B cell (primary cell): ENCODE data around the gene NPIPB4.
"Not testable (repeated sequence)": the region's sequence is repeated elsewhere in the genome, so short reads cannot be mapped to it uniquely, and the experiment has no call there.

ENCODE experiments used
- EZH2 ChIP-seq: IDR thresholded peaks from 2 replicates; pipeline ENCODE4 v1.6.1; 2012; ENCODE audit warnings: borderline replicate concordance, low read depth, mild to moderate bottlenecking, moderate library complexity, low read length; ENCODE audit not compliant: insufficient read depth, poor library complexity, severe bottlenecking
- TF ChIP-seq, protein P1 (sequence below): fragments of 200-600 bp; IDR thresholded peaks from one replicate; pipeline ENCODE4 v1.8.0; 2022; ENCODE audit warnings: antibody characterized with exemption, mild to moderate bottlenecking

DNA sequence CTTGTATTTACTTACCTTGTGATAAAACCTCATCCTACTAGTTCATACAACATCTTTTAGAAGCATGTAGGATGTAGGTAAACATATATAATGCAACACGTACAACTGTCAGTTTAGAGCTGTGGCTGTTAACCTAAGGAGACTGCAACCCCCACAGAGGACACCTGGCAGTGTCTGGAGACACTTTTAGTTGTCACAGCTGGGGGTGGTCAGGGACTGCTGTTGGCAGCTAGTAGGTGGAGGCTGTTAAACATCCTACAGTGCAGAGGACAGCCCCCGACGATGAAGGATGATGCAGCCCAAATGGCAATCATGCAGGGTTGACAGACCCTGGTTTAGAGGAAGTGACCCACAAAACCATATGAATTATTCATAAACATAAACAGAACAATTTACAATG lies 59.0 kb downstream of the NPIPB4 start:
- TF ChIP-seq, protein P1, sequence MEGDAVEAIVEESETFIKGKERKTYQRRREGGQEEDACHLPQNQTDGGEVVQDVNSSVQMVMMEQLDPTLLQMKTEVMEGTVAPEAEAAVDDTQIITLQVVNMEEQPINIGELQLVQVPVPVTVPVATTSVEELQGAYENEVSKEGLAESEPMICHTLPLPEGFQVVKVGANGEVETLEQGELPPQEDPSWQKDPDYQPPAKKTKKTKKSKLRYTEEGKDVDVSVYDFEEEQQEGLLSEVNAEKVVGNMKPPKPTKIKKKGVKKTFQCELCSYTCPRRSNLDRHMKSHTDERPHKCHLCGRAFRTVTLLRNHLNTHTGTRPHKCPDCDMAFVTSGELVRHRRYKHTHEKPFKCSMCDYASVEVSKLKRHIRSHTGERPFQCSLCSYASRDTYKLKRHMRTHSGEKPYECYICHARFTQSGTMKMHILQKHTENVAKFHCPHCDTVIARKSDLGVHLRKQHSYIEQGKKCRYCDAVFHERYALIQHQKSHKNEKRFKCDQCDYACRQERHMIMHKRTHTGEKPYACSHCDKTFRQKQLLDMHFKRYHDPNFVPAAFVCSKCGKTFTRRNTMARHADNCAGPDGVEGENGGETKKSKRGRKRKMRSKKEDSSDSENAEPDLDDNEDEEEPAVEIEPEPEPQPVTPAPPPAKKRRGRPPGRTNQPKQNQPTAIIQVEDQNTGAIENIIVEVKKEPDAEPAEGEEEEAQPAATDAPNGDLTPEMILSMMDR: not testable (repeated sequence)
- TF ChIP-seq EZH2: not testable (repeated sequence)
